Right renal pelvis (tissue), 4 donors: ENCODE data around the gene KRT13. TPM values are rescaled to one million over a fixed set of nuclear protein-coding genes. Genes with fewer than 3 reads are reported as not detected.
A peak's percentile ranks its signal among the peaks of the same experiment; 100 is the strongest.
"Not testable (repeated sequence)": the region's sequence is repeated elsewhere in the genome, so short reads cannot be mapped to it uniquely, and the experiment has no call there.

ENCODE experiments used
- DNase-seq, 4 donors: peaks; one replicate each; pipeline ENCODE4 v3.0.0-alpha.2; 2013; ENCODE audit warnings: low read depth in 4 of 4, low spot score in 3 of 4, missing footprints in 1 of 4
- polyA plus RNA-seq, 4 donors: library from polyadenylated mRNA; unstranded; fragments of 120-200 nt; gene quantifications; one replicate each; pipeline ENCODE4 v1.2.1, GENCODE V29; 2013; ENCODE audit not compliant: insufficient read length in 4 of 4

Gene KRT13
- 1 to 10 TPM in 2 of 4 donors, under 1 TPM in 2; 0.21 to 6.2 (median 1.2) TPM for polyA plus RNA-seq

GRCh38 chr17:41505007-41505808, at the start of gene KRT13:
TSS of gene KRT13 (minus strand) at chr17:41505612. CDS start at chr17:41505550, 62 bp downstream.
- DNase-seq, result no peak

GRCh38 chr17:41553987-41554680, 48.7 kb upstream of the KRT13 start:
- DNase-seq, result no peak

DNA sequence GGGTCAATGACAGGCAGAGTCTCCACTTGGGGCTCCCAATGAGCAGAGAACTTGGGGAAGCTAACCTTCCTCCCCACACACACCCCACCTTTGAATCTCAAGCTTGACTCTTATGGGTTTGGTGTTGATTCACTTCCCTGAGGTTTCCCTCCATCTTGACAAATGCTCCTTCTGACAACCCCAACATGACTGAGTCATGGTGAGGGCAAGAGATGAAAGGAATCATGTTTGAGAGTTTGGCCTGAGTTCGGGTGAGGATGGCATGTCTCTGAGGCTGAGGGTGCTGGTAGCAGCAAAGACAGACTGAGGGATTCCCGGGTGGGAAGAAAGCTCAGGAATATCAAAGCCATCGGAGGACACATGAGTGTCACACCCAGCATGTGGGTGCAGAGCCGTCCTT, 47.8 kb upstream of the KRT13 start:
- no peak for DNase-seq

GRCh38 chr17:41552455-41552854, 47.0 kb upstream of the KRT13 start:
- DNase-seq, result no peak

DNA sequence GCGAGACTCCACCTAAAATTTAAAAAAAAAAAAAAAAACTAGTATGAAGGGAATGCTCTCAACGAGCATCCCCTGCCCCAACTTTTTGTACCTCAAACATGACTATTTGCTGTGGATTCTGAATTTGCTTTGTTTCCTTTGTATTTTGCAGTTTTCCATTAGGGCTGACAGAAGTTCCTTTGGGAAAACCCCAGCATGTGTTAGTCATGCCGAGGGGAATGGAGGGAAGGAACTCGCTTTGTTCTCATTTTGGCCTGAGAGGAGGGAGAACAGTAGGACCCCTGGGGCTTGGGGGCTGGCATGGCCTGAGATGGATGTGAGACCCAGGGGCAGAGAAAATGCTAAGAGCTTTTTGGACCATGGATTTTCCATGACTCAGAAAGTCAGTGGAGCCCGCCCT, 46.0 kb upstream of the KRT13 start:
- no peak for DNase-seq

DNA sequence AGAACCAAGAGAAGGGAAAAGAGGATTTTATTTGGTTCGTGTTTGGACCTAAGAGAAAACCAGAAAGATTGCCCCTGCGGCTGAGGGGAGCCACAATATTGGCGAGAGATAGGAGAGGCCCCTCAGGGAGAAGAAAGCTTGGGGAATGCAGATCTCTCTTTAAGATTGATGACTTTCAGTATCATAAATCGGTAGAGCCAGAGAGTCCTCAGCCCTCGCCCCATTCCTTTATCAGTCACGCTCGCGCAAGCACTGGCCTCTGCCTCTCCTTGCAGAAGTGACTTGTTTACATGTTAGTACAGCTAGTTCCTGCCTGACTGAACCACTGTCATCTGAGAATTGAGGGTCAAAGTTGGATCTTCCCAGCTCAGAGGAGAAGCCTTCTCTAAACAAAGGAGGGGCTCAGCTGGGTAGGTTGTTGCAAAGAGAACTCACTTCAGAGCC, 44.2 kb upstream of the KRT13 start:
- DNase-seq, result no peak

- peak; percentile 73 to 80 (median 76) for DNase-seq
Observed at GRCh38 chr17:41548844-41549595, 43.6 kb upstream of the KRT13 start.

- no peak for DNase-seq
Observed at GRCh38 chr17:41547921-41548843, 42.8 kb upstream of the KRT13 start.

DNA sequence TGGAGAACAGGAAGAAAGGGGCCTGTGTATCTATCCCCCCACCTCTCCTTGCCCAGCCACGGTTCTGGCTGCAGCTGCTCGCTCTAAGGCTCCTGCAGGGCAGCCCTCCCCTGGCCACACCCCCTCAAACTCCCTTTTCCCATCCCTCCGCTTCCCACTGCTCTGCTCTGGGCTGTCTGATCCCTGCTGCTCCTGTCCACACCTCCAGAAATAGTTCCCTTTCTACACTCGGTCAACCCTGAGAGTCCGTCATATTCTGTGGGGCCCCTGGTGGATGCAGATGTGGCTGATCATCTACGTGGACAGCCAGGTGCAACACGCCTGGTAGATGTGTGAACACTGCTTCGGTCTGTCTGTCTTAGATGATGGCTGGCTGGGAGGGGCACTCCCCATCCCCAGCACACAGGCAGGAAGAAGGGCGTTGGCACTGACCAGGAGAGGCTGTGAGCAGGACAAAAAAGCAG, 42.0 kb upstream of the KRT13 start:
- DNase-seq, result no peak

DNA sequence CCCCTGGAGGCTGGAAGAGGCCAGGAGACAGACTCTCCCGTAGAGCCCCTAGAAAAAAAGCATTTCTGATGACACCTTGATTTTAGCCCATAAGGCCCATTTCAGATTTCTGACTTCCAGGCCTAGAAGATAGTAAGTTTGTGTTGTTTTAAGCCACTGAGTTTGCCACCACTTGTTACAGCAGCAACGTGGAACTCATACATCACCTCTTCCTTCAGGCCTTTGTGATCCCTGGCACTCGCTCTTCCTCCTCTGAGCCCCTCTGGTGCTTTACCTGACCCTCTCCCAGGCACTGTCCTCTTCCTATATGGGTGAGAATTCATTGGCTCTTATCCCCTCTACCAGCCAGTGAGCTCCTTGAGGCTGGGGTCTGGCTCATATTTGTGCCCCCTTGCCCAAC, 41.4 kb upstream of the KRT13 start:
- no peak for DNase-seq

DNA sequence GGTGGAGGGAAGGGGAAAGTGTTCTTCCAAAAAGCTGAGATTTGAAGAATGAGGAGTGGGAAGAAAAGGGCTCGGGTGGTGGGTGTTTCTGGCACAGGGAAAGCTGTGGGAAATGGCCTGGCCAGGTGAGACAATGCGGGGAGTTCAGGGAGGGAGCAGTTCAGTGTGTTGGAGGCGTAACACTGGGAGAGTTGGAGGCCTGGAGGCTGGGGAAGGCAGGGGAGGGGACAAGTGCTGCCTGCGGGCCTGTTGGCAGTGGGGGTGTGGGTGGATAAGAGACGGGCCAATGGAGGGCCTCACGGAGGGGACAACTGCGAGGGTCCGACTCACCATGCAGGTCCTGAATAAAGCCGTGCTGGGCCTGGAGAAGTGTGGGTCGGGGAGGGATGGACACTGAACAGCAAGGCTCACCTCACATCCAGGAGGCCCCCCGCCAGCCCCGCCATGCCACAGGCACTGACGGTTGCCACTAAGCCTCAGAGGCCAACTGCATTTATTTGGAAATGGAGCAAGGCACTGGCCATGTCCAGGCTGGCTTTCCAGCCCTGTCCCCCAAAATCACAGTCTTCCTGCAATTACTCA, 40.5 kb upstream of the KRT13 start:
- DNase-seq, result no peak

DNA sequence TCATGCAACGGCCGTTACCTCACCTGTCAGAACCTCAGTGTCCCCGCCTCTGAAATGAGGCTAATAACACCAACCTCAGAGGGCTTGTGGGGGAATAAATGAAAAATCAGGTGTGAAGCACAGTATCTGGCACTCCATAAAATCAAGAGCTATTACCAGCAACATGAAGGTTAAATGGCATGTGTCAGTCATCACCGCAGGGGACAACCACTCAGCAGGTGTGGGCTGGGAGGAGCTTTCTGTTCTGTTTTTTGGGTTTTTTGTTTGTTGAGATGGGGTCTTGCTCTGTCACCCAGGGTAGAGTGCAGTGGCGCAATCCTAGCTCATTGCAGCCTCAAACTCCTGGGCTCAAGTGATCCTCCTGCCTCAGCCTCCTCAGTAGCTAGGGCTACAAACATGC, 39.5 kb upstream of the KRT13 start:
- DNase-seq, result no peak

DNA sequence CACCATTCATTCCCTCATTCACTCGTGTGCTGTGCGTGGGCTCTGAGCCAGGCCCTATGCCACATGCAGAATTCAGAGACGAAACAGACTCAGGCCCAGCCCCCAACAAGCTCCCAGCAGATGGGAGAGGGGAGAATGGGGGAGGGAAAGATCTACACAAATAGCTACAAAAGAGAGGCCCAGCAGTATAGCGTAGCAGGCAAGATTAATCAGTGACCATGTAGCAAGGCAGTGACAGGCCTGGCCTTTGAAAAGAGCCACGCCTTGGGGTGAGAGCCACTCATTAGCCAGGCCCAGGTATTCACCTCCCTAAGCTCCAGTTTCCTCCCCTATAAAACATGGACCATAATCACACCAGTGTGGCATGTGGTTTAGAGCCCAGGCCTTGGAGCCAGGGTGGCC, 39.1 kb upstream of the KRT13 start:
- DNase-seq, result no peak

DNA sequence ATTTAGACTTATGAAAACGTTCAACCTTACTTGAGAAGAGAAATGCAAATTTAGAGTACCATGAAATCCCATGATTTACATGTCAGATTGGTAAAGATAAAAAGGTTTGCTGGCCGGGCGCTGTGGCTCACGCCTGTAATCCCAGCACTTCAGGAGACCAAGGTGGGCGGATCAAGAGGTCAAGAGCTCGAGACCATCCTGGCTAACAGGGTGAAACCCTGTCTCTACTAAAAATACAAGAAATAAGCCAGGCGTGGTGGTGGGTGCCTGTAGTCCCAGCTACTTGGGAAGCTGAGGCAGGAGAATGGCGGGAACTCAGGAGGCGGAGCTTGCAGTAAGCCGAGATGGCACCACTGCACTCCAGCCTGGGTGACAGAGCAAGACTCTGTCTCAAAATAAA, 37.4 kb upstream of the KRT13 start:
- not testable (repeated sequence) for DNase-seq

DNA sequence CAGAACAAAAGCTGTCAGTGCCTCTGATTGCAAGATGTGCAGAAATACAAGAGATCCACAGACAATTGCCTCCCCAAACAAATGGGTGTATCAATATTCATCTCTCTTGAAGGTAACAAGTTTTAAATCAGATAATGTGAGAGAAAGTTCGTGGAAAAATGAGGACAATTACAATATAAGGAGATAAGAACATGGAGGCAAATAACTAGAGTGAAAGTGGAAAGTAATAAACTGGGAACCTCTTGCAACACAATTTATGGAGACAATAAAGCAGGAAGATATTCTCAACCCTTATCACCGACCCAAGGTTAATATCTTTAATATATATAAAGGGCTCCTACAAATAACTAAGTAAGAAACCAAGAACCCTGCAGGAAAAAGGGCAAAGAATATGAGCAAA, 36.9 kb upstream of the KRT13 start:
- no peak for DNase-seq

DNA sequence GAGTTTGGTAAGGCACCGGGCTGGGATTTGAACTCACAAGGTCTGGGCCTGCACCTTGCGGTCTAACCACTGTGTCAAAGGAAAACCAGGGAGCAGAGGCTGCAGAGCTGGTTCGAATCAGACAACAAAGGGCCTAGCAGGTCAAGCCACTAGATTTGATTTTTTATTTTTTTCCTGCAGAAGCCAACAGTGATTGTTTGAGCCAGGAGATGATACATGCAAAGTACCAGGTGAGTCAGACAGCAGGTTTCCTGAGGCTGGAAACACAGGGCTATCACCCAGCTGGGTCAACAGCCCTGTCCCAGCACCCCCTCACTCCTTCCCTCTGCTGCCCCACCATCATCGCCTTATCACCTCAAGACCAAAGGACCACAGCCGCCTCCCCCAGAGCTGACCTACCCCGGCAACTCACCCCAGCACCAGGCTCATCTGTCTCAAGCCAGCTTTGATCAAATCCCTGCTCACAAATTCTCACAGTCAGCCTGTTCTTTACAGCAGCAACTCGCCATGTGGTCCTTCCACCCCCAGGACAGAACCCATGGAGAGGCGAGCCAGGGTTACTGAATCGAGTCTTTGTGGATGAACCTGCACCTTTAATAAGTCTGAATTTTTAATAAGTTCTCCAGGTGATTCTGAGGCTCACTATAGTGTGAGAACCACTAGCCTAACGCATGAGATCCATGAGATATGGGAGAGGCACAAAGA, 35.7 kb upstream of the KRT13 start:
- DNase-seq, result no peak

- no peak for DNase-seq
Observed at GRCh38 chr17:41539979-41540701, 34.7 kb upstream of the KRT13 start.

DNA sequence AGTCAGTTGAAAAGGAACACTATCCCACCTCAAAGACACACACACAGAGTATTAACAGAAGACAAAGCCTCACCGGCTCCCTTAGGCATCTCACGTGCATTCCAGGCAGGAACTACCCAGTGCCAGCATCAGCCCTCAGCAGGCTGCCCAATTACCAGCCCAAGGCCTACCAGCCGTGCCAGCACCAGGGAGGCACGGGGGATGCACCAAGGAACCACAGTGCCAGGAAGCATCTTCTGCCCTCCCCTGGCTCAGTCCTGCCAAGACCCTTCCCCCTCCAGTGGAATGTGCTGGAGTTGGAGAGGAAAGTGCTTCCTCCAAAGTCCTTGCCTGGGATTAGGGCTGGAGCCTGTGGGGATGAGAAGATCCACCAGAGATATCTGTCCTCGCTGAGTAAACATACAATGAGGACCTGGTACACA, 33.7 kb upstream of the KRT13 start:
- no peak for DNase-seq
